Keratinocyte (primary cell): ENCODE data around the gene ADAMTSL5.

Experiments
- CTCF ChIP-seq, 3 experiments: IDR thresholded peaks in 1 of 3; conservative IDR thresholded peaks in 1 of 3; optimal IDR thresholded peaks in 1 of 3; 2 replicates in 2 of 3; 3 replicates in 1 of 3; pipeline versions ENCODE3 to v1.5.1; 2011; ENCODE audit warnings: low read length in 3 of 3, mild to moderate bottlenecking in 3 of 3, moderate library complexity in 2 of 3, control low read depth in 1 of 3, inconsistent platforms in 1 of 3; ENCODE audit not compliant: insufficient read depth in 2 of 3; ENCODE audit errors: extremely low read depth in 1 of 3
- EZH2 ChIP-seq: IDR thresholded peaks from one replicate; pipeline ENCODE4 v1.6.1; 2012; ENCODE audit warnings: inconsistent platforms, mild to moderate bottlenecking, low read length, moderate library complexity

DNA sequence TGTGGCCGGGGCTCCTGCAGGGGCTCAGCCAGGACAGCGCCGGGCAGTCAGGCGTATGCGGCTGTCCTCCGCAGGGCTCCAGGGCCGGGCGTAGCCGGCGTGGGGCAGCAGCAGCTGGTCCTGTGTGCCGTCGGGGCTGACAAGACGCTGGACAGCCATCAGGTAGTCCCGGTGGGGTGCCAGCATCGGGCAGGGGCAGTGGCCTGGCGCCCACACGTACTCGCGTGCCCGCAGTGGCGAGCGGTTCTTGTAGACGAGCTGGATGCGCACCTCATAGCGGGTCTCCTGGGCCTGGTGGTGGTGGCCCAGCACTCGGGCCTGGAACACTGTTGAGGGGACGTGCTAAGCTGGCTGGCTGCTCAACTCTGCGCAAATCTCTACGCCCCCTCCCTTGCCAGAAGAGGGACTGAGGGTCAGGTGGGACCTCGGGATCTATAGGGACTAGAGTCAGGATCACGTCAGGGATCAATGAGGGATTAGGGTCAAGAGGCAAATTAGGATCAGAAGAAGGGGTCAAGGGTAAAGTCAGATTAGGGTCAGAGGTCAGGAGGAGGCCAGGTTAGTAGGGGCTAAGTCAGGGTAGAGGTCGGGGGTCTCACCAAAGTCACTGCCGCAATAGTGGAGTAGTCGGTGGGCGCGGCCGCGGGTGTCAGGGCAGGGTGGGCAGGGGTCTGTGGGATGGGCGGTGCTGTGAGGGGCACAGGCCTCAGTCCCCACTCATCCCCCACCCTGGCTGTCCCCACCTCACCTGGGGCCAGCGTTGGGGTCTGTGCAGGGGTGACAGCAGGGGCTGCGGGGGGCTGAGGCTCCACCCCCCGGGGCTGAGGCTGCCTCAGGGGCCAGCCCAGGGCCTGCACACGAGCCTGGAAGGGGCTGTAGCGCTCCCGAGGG lies 6.6 kb downstream of the ADAMTSL5 start:
- no peak for TF ChIP-seq EZH2
- no peak for TF ChIP-seq CTCF (optimal IDR thresholded peaks at IDR 0.05 in 1 of 3, IDR thresholded peaks at IDR 0.05 in 1 of 3, conservative IDR thresholded peaks at IDR 0.05 in 1 of 3; ENCODE audit: extremely low read depth in 1 of 3, insufficient read depth in 2 of 3, low read length in 3 of 3)
